Neural crest cell (in vitro differentiated cells): ENCODE measurements around the gene VPS26B. TPM values are rescaled to one million over a fixed set of nuclear protein-coding genes. Genes with fewer than 3 reads are reported as not detected.
A peak's percentile ranks its signal among the peaks of the same experiment; 100 is the strongest.

Experiments used
- DNase-seq: peaks from one replicate; pipeline ENCODE4 v3.0.0; 2021; ENCODE audit warnings: low read depth, mixed read lengths, low spot score
- H3K27ac Mint-ChIP-seq: one replicate; pipeline ENCODE4 v1.8.0; 2021; ENCODE audit warnings: mild to moderate bottlenecking, mixed read lengths; ENCODE audit not compliant: unreplicated experiment
- H3K27me3 Mint-ChIP-seq: 2 replicates; pipeline ENCODE4 v1.8.0; 2021; ENCODE audit warnings: low read depth, mild to moderate bottlenecking, mixed read lengths
- H3K36me3 Mint-ChIP-seq: 2 replicates; pipeline ENCODE4 v1.8.0; 2021; ENCODE audit warnings: low read depth, mild to moderate bottlenecking, mixed read lengths
- H3K4me1 Mint-ChIP-seq: 2 replicates; pipeline ENCODE4 v1.8.0; 2021; ENCODE audit warnings: mixed read lengths
- H3K4me3 Mint-ChIP-seq: one replicate; pipeline ENCODE4 v1.8.0; 2021; ENCODE audit warnings: mild to moderate bottlenecking, mixed read lengths
- H3K9me3 Mint-ChIP-seq: 2 replicates; pipeline ENCODE4 v1.8.0; 2021; ENCODE audit warnings: mixed read lengths
- CTCF ChIP-seq: fragments of 200-600 bp; sonication (generic); conservative IDR thresholded peaks from 2 replicates; pipeline ENCODE4 v1.5.0; 2021; ENCODE audit warnings: antibody characterized with exemption, mild to moderate bottlenecking
- total RNA-seq: library from RNA; stranded (reverse); gene quantifications from 2 replicates; pipeline ENCODE4 v1.2.1, GENCODE V29; 2021

Gene VPS26B
- total RNA-seq, 1 donor from 2014 or later, result 45.6 TPM

DNA sequence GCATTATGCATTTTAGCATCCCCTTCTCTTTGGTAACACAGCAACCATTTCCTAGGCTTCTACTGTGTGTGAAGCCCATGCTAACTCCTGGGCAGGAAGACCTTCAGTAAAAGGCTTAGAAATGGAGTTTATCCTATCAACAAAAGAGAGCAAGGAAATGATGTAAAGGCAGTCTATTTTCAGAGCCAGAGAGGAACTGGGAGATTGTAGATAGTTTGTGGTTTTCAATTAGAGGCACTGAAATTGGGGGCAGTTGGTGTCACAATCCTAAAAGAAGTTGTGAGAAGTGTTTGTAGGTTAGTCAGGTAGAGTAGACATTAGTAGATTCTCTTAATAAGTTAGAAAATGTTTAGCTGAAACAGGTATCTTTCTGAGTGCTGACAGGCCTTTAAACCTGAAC lies 36.0 kb downstream of the VPS26B start:
- Mint-ChIP-seq H3K4me1 (no peaks in the 10 kb centered on the region), H3K9me3 (no peaks in the 10 kb centered on the region), H3K27ac (no peak overlapping the region), H3K27me3 (no peaks in the 10 kb centered on the region), H3K36me3 (peaks cover 5% of the 10 kb centered on the region), H3K4me3 (no peak overlapping the region)
- no peak for DNase-seq
- TF ChIP-seq CTCF, result no peak

- H3K36me3 Mint-ChIP-seq, result peaks cover 5% of the 10 kb centered on the region
- H3K27ac Mint-ChIP-seq, result no peak overlapping the region
- no peak for TF ChIP-seq CTCF
Measured at GRCh38 chr11:134260983-134261382, 36.5 kb downstream of the VPS26B start.

GRCh38 chr11:134261626-134262488 lies 37.4 kb downstream of the VPS26B start:
- H3K27ac Mint-ChIP-seq, result no peak overlapping the region
- no peaks in the 10 kb centered on the region for H3K9me3 Mint-ChIP-seq
- no peak overlapping the region for H3K4me3 Mint-ChIP-seq
- DNase-seq, result no peak
- H3K4me1 Mint-ChIP-seq, result no peaks in the 10 kb centered on the region
- H3K36me3 Mint-ChIP-seq, result peaks cover 5% of the 10 kb centered on the region
- TF ChIP-seq CTCF, result peak; percentile 61
- peaks cover 2% of the 10 kb centered on the region for H3K27me3 Mint-ChIP-seq

More at GRCh38 chr11:134260983-134261382, 36.5 kb downstream of the VPS26B start:
- H3K4me3 Mint-ChIP-seq, result no peak overlapping the region
- H3K9me3 Mint-ChIP-seq, result no peaks in the 10 kb centered on the region
- no peaks in the 10 kb centered on the region for H3K27me3 Mint-ChIP-seq
- DNase-seq, result no peak
- H3K4me1 Mint-ChIP-seq, result no peaks in the 10 kb centered on the region

- no peak for TF ChIP-seq CTCF
- Mint-ChIP-seq H3K9me3 (no peaks in the 10 kb centered on the region), H3K4me1 (peaks cover 11% of the 10 kb centered on the region), H3K27ac (no peak overlapping the region), H3K27me3 (peaks cover 10% of the 10 kb centered on the region), H3K4me3 (no peak overlapping the region), H3K36me3 (peaks cover 5% of the 10 kb centered on the region)
- no peak for DNase-seq
Measured at GRCh38 chr11:134264966-134265764, 40.7 kb downstream of the VPS26B start.

GRCh38 chr11:134266440-134266839 lies 42.0 kb downstream of the VPS26B start:
- Mint-ChIP-seq H3K27me3 (peaks cover 23% of the 10 kb centered on the region), H3K4me3 (no peak overlapping the region), H3K9me3 (no peaks in the 10 kb centered on the region), H3K36me3 (peaks cover 2% of the 10 kb centered on the region), H3K27ac (no peak overlapping the region), H3K4me1 (peaks cover 11% of the 10 kb centered on the region)
- DNase-seq, result no peak
- TF ChIP-seq CTCF, result no peak
